HepG2 (cell line): ENCODE data around the gene ARMC2. TPM values are rescaled to one million over a fixed set of nuclear protein-coding genes. Genes with fewer than 3 reads are reported as not detected.
"Not testable (repeated sequence)": the region's sequence is repeated elsewhere in the genome, so short reads cannot be mapped to it uniquely, and the experiment has no call there.

Experiments used
- ATAC-seq: fragments of 200-7000 bp; cut with Tn5 transposase; 3 replicates; pipeline ENCODE4 v1.9.1; 2020; ENCODE audit warnings: mild to moderate bottlenecking, moderate library complexity
- BruUV-seq: library from RNA; stranded (reverse); fragments of 400-500 nt; replicated peaks from 2 replicates; lab custom pipeline; 2021; lab: Mats Ljungman, UMichigan
- CTCF ChIA-PET: fragments of 300-600 bp; formaldehyde crosslinking; extraction: SDS; loops from one replicate; lab custom pipeline; 2021; ENCODE audit warnings: low total read pairs, inconsistent platforms, low intra/inter-chr PET ratio; lab: Yijun Ruan, JAX
- POLR2A ChIA-PET: fragments of 350-600 bp; sonication (Branson Sonifier 250); formaldehyde crosslinking; loops from one replicate; lab custom pipeline; 2020; ENCODE audit warnings: antibody characterized with exemption, inconsistent platforms; lab: Yijun Ruan, JAX
- DNase-seq: peaks from one replicate; pipeline ENCODE4 v3.0.0-alpha.2; 2015; ENCODE audit warnings: low spot score
- FAIRE-seq: peaks from 3 replicates; lab custom pipeline; 2011; peaks lifted over from hg19 to GRCh38; lab: Jason Lieb, UNC
- H2AFZ ChIP-seq: one replicate; pipeline ENCODE4 v1.6.1; 2011; ENCODE audit warnings: low read length, inconsistent platforms
- H3K27ac ChIP-seq: fragments of 300-600 bp; 3 replicates; pipeline ENCODE4 v1.8.0; 2011; ENCODE audit warnings: mixed run types, mild to moderate bottlenecking, mixed read lengths, low read length, inconsistent platforms; ENCODE audit not compliant: insufficient read depth; ENCODE audit errors: extremely low read length
- H3K27me3 ChIP-seq, 2 experiments: fragments of 200-600 bp in 1 of 2; 2 replicates in 1 of 2; 3 replicates in 1 of 2; pipeline versions ENCODE4 v1.6.0 to v1.8.0; 2011; ENCODE audit warnings: low read length in 2 of 2, mild to moderate bottlenecking in 2 of 2, moderate library complexity in 2 of 2, inconsistent platforms in 1 of 2; ENCODE audit not compliant: insufficient read depth in 2 of 2, control insufficient read depth in 1 of 2
- H3K36me3 ChIP-seq, 2 experiments: fragments of 200-600 bp in 1 of 2; replicated peaks in 1 of 2; 2 replicates in 1 of 2; 3 replicates in 1 of 2; pipeline versions ENCODE4 v1.5.1 to v1.8.0; 2011; ENCODE audit warnings: low read length in 2 of 2, inconsistent platforms in 1 of 2; ENCODE audit not compliant: insufficient read depth in 2 of 2, control insufficient read depth in 1 of 2
- H3K4me1 ChIP-seq: 2 replicates; pipeline ENCODE4 v1.5.1; 2012; ENCODE audit warnings: low read length, inconsistent platforms; ENCODE audit not compliant: insufficient read depth
- H3K4me2 ChIP-seq: 2 replicates; pipeline ENCODE4 v1.6.0; 2011; ENCODE audit warnings: low read depth, low read length, inconsistent platforms
- H3K4me3 ChIP-seq, 3 experiments: fragments of 200-600 bp in 1 of 3; sonication (generic), shearing (Covaris generic) in 1 of 3; replicated peaks in 1 of 3; 2 replicates each; pipeline ENCODE4 v1.5.1; 2011 to 2016; ENCODE audit warnings: low read length in 3 of 3, inconsistent platforms in 2 of 3, low read depth in 2 of 3, mild to moderate bottlenecking in 2 of 3, control low read depth in 1 of 3, mixed read lengths in 1 of 3; ENCODE audit not compliant: insufficient read depth in 1 of 3
- H3K79me2 ChIP-seq: one replicate; pipeline ENCODE4 v1.6.1; 2011; ENCODE audit warnings: low read length, inconsistent platforms; ENCODE audit not compliant: insufficient read depth
- H3K9ac ChIP-seq: 2 replicates; pipeline ENCODE4 v1.6.0; 2011; ENCODE audit warnings: mild to moderate bottlenecking, low read depth, low read length, inconsistent platforms; ENCODE audit not compliant: insufficient read depth
- H3K9me3 ChIP-seq: 2 replicates; pipeline ENCODE4 v1.5.1; 2012; ENCODE audit warnings: mild to moderate bottlenecking, low read length
- H4K20me1 ChIP-seq: 2 replicates; pipeline ENCODE4 v1.6.0; 2011; ENCODE audit warnings: inconsistent platforms, mild to moderate bottlenecking, low read length, moderate library complexity; ENCODE audit not compliant: insufficient read depth
- CEBPB ChIP-seq: IDR thresholded peaks from 2 replicates; pipeline ENCODE4 v1.6.1; 2011; ENCODE audit warnings: low read depth, low read length, improper control_type of control experiment, borderline replicate concordance
- WGBS: methylation state at CpG from one replicate; pipeline ENCODE4 v1.1.6; 2017; ENCODE audit warnings: low lambda C conversion rate; 5-methylcytosine and 5-hydroxymethylcytosine counted together
- in situ Hi-C: cut with HindIII; loops from 2 replicates; pipeline ENCODE4 v1.10.0; 2017; ENCODE audit warnings: low pct_unique_long_range_greater_than_20kb; ENCODE audit not compliant: extremely low pct_ligation_motif_present
- intact Hi-C: fragments of 100-400 bp; cut with micrococcal nuclease; formaldehyde crosslinking; loops from one replicate; pipeline ENCODE4 v1.10.0; 2022; ENCODE audit not compliant: unreplicated experiment
- polyA plus RNA-seq, 8 experiments: library from polyadenylated mRNA; depleted of rRNA in 3 of 8; stranded (reverse) in 7 of 8; unstranded in 1 of 8; fragments of >200 nt; fragmentation: Illumina TruSeq in 4 of 8; extraction: Trizol in 4 of 8; gene quantifications; 2 replicates each; pipeline versions ENCODE4 v1.2.1 to v1.2.3, GENCODE V29; 2011 to 2016; ENCODE audit warnings: low read depth in 4 of 8, missing spikeins in 1 of 8, mixed read lengths in 1 of 8; ENCODE audit not compliant: insufficient read depth in 1 of 8
- total RNA-seq, 5 experiments: library from RNA; depleted of rRNA; stranded (reverse); fragments of >200 nt; fragmentation: Illumina TruSeq; extraction: Trizol; gene quantifications; 2 replicates each; pipeline ENCODE4 v1.2.3, GENCODE V29; 2016; ENCODE audit warnings: low read depth in 1 of 5

ARMC2 gene
- total and polyA plus RNA-seq, 2 of the 13 experiments (the other 11 are each of a cell fraction or from before 2014, with no cell fraction given), result 1.4 to 3.2 TPM

DNA sequence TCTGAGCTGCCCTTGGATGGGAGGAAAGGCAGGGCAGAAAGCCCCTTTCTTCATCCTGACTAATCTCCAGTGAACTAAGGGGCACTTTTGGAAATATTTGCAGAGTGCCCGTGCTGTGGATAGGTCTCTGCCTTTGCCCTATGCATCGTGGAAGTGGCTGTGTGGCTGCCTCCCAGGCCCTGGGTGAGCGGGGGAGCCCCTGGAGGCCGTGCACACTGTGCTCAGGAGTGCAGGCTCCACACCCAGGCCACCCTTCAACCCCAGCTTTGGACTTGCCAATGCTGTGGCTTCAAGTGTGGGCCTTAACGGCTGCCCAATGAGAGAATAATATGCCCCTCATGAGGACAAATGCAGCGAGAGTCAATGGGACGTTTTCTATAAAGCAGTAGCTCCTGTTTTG, 36.7 kb upstream of the ARMC2 start (continued):
- TF ChIP-seq CEBPB, result no peak

DNA sequence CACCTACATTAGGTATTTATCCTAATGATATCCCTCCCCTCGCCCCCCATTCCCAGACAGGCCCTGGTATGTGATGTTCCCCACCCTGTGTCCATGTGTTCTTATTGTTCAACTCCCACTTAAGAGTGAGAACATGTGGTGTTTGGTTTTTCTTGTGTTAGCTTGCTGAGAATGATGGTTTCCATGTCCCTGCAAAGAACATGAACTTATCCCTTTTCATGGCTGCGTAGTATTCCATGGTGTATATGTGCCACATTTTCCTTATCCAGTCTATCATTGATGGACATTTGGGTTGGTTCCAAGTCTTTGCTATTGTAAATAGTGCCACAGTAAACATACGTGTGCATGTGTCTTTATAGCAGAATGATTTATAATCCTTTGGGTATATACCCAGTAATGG, 35.0 kb upstream of the ARMC2 start:
- FAIRE-seq, H3K79me2 ChIP-seq, H3K4me1 ChIP-seq, H3K4me3 ChIP-seq, H3K36me3 ChIP-seq, in situ Hi-C loops, POLR2A ChIA-PET, H4K20me1 ChIP-seq, H3K27me3 ChIP-seq, CTCF ChIA-PET, H3K4me2 ChIP-seq, ATAC-seq, intact Hi-C loops, H3K9ac ChIP-seq, H3K9me3 ChIP-seq, H3K27ac ChIP-seq, DNase-seq, BruUV-seq, H2AFZ ChIP-seq: not testable (repeated sequence)
- 23% methylated on average over 3 of the region's 3 CpGs for WGBS

DNA sequence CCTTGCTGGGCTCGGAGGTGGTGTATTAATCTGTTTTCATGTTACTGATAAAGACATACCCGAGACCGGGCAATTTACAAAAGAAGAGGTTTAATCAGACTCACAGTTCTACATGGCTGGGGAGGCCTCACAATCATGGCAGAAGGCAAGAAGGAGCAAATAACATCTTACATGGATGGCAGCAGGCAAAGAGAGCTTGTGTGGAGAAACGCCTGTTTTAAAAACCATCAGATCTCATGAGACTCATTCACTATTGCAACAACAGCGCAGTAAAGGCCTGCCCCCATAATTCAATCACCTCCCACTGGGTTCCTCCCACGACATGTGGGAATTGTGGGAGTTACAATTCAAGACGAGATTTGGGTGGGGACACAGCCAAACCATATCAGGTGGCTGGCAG, 30.9 kb upstream of the ARMC2 start:
- intact Hi-C loops, H3K9ac ChIP-seq, H3K4me2 ChIP-seq, H3K79me2 ChIP-seq, H3K4me3 ChIP-seq, CTCF ChIA-PET, H3K9me3 ChIP-seq, H4K20me1 ChIP-seq, H3K36me3 ChIP-seq, H2AFZ ChIP-seq, POLR2A ChIA-PET, ATAC-seq, BruUV-seq, H3K4me1 ChIP-seq, DNase-seq, in situ Hi-C loops, H3K27me3 ChIP-seq, FAIRE-seq, H3K27ac ChIP-seq: not testable (repeated sequence)
- WGBS, result 32% methylated on average over 5 of the region's 7 CpGs
